K562 (cell line): Measurements from ENCODE around the gene GCA. TPM values are rescaled to one million over a fixed set of nuclear protein-coding genes. Genes with fewer than 3 reads are reported as not detected.

Experiments
- BHLHE40 ChIP-seq: IDR thresholded peaks from 2 replicates; pipeline ENCODE4 v1.6.1; 2011; ENCODE audit warnings: low read length, improper control_type of control experiment
- CBX5 ChIP-seq: IDR thresholded peaks from 2 replicates; pipeline ENCODE4 v1.6.1; 2014; ENCODE audit warnings: low read depth, borderline replicate concordance
- ILK ChIP-seq: fragments of 450-650 bp; IDR thresholded peaks from 2 replicates; pipeline ENCODE4 v1.6.1; 2016; ENCODE audit warnings: missing genetic modification characterization, low read depth, mild to moderate bottlenecking, missing compliant biosample characterization, moderate library complexity, borderline replicate concordance
- MEF2A ChIP-seq: IDR thresholded peaks from 2 replicates; pipeline ENCODE4 v1.6.1; 2011; ENCODE audit warnings: low read depth, mild to moderate bottlenecking, low read length, moderate library complexity; ENCODE audit not compliant: control insufficient read depth
- PHF21A ChIP-seq: fragments of 450-650 bp; IDR thresholded peaks from 2 replicates; pipeline ENCODE4 v1.6.1; 2017; ENCODE audit warnings: low read depth, borderline replicate concordance
- POLR2G ChIP-seq: fragments of 200-400 bp; formaldehyde crosslinking; IDR thresholded peaks from 2 replicates; pipeline ENCODE4 v1.6.1; 2017; ENCODE audit warnings: low read depth, mild to moderate bottlenecking, antibody characterized with exemption, low read length, moderate library complexity
- PRPF4 ChIP-seq: fragments of 200-400 bp; formaldehyde crosslinking; IDR thresholded peaks from one replicate; pipeline ENCODE4 v1.6.1; 2017; ENCODE audit warnings: low read length, low read depth, mild to moderate bottlenecking; ENCODE audit not compliant: insufficient read depth, poor library complexity, severe bottlenecking
- RAD21 ChIP-seq, 2 experiments: fragments of 250-450 bp in 1 of 2; fragments of 450-650 bp in 1 of 2; sonication (Bioruptor Pico) in 1 of 2; formaldehyde crosslinking in 1 of 2; IDR thresholded peaks in 1 of 2; conservative IDR thresholded peaks in 1 of 2; 2 replicates each; pipeline versions ENCODE4 v1.4.0 to v1.8.0; 2020 to 2022; ENCODE audit warnings: mild to moderate bottlenecking in 2 of 2, moderate library complexity in 1 of 2
- TCF3 ChIP-seq: sonication (generic); formaldehyde crosslinking; IDR thresholded peaks from 2 replicates; pipeline ENCODE4 v1.4.0; 2020; ENCODE audit warnings: mild to moderate bottlenecking, missing genetic modification reagents
- ZC3H11A ChIP-seq: IDR thresholded peaks from 2 replicates; pipeline ENCODE4 v1.6.1; 2012; ENCODE audit warnings: low read depth, low read length, improper control_type of control experiment
- ZNF507 ChIP-seq: conservative IDR thresholded peaks from 2 replicates; pipeline ENCODE4 v1.6.1; 2017; ENCODE audit warnings: missing genetic modification characterization, missing compliant biosample characterization
- polyA plus RNA-seq, 8 experiments: library from polyadenylated mRNA; depleted of rRNA in 4 of 8; stranded (reverse) in 5 of 8; unstranded in 3 of 8; fragments of >200 nt; fragmentation: Nextera tagmentation in 2 of 8; fragmentation: Illumina TruSeq in 1 of 8; extraction: Ambion mirVana in 2 of 8; extraction: Trizol in 1 of 8; gene quantifications; 2 replicates each; pipeline versions ENCODE4 v1.2.1 to v1.2.3, GENCODE V29; 2011 to 2014; ENCODE audit warnings: inconsistent platforms in 1 of 8, missing spikeins in 1 of 8
- total RNA-seq, 7 experiments: library from RNA; depleted of rRNA in 6 of 7; stranded (reverse); fragments of >200 nt in 6 of 7; fragmentation: Illumina TruSeq in 2 of 7; extraction: Trizol in 2 of 7; gene quantifications; 2 replicates each; pipeline versions ENCODE4 v1.2.1 to v1.2.3, GENCODE V29; 2011 to 2021; ENCODE audit warnings: low replicate concordance in 1 of 7
- TF ChIP-seq, protein P1 (sequence below), 2 experiments: IDR thresholded peaks in 1 of 2; conservative IDR thresholded peaks in 1 of 2; 2 replicates each; pipeline ENCODE4 v1.6.1; 2016; ENCODE audit warnings: low read depth in 2 of 2, mild to moderate bottlenecking in 1 of 2, missing compliant biosample characterization in 1 of 2, missing genetic modification characterization in 1 of 2, moderate library complexity in 1 of 2
- TF ChIP-seq, protein P2 (sequence below): sonication (generic); formaldehyde crosslinking; IDR thresholded peaks from 2 replicates; pipeline ENCODE4 v1.4.0; 2020; ENCODE audit warnings: mild to moderate bottlenecking, missing genetic modification reagents
- TF ChIP-seq, protein P3 (sequence below): fragments of 250-450 bp; sonication (Bioruptor Pico); IDR thresholded peaks from 2 replicates; pipeline ENCODE4 v1.5.0; 2021
- TF ChIP-seq, protein P4 (sequence below): fragments of 250-450 bp; sonication (Bioruptor Pico); IDR thresholded peaks from 2 replicates; pipeline ENCODE4 v1.9.0; 2021; ENCODE audit warnings: mild to moderate bottlenecking, inconsistent platforms
- TF ChIP-seq, protein P5 (sequence below): fragments of 200-800 bp; sonication (Bioruptor generic); IDR thresholded peaks from 2 replicates; pipeline ENCODE4 v1.6.1; 2017; ENCODE audit warnings: missing genetic modification characterization, missing compliant biosample characterization

GCA gene
- total and polyA plus RNA-seq, 9 of the 15 experiments (the other 6 are each of a cell fraction or from before 2014, with no cell fraction given) = 0.24 to 0.79 (median 0.41) TPM; not detected in 1

DNA sequence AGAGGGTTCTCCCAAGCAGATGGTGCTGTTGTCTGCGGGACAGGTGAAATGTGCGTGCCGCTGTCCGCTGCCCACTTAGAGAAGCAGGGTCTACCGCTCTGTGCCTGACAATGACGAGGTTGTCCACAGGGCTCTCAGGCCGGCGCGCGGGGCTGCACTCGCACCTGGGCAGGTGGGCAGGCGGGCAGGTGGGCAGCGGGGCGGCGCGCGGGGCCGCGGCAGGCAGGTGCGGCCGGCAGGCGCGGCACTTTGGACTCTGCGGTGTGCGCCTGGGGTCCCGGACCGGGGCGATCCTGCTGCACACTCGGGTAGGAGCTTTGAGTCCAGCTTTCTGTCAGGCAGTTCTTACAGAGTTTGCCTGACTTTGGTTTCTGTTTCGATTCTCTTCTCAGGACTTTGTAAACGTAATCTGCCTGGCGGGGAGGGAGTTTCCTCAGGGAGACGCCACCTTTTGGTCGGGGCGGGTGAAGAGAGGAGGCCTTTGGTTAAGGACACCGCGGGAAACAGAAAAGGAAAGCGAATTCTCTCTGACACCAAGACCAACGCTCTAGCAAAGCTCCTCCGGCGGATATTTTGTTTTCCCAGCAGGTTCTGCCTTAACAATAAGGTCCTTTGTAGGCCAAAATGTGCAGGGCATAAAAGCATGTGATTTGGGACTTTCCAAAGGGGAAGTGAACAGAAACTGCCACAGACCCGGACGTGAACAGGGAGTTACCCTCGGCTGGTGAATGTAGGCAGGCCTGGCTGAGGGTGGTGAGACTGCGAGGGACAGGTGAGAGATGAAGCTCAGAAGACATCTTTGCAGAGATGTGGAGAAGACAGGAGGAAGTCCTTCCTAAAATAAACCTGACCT is 25.4 kb upstream of the GCA start, which contains the start of gene IFIH1 (continued):
- TF ChIP-seq, protein P1, sequence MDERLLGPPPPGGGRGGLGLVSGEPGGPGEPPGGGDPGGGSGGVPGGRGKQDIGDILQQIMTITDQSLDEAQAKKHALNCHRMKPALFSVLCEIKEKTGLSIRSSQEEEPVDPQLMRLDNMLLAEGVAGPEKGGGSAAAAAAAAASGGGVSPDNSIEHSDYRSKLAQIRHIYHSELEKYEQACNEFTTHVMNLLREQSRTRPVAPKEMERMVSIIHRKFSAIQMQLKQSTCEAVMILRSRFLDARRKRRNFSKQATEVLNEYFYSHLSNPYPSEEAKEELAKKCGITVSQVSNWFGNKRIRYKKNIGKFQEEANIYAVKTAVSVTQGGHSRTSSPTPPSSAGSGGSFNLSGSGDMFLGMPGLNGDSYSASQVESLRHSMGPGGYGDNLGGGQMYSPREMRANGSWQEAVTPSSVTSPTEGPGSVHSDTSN (CRISPR knock-in tag; IDR thresholded peaks at IDR 0.05; ENCODE audit: low read depth) = no peak
- TF ChIP-seq, protein P1 (tag; conservative IDR thresholded peaks at IDR 0.05; ENCODE audit: low read depth) = 0 out of 2 replicates have a peak, but pooled peaks have one; percentile 16
- TF ChIP-seq POLR2G = 0 out of 2 replicates have a peak, but pooled peaks have one; percentile 23
- TF ChIP-seq TCF3 (CRISPR knock-in tag) = no peak
- TF ChIP-seq PHF21A = no peak
- TF ChIP-seq ZC3H11A = no peak
- no peak for TF ChIP-seq CBX5
- no peak for TF ChIP-seq ILK (tag)
- TF ChIP-seq, protein P2, sequence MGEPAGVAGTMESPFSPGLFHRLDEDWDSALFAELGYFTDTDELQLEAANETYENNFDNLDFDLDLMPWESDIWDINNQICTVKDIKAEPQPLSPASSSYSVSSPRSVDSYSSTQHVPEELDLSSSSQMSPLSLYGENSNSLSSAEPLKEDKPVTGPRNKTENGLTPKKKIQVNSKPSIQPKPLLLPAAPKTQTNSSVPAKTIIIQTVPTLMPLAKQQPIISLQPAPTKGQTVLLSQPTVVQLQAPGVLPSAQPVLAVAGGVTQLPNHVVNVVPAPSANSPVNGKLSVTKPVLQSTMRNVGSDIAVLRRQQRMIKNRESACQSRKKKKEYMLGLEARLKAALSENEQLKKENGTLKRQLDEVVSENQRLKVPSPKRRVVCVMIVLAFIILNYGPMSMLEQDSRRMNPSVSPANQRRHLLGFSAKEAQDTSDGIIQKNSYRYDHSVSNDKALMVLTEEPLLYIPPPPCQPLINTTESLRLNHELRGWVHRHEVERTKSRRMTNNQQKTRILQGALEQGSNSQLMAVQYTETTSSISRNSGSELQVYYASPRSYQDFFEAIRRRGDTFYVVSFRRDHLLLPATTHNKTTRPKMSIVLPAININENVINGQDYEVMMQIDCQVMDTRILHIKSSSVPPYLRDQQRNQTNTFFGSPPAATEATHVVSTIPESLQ (CRISPR knock-in tag) = no peak
- peak in 1 of 2 experiments; percentile 20; a peak in 1 of 4 replicates for TF ChIP-seq RAD21 (CRISPR knock-in tag; conservative IDR thresholded peaks at IDR 0.05 in 1 of 2, IDR thresholded peaks at IDR 0.05 in 1 of 2)
- TF ChIP-seq MEF2A = no peak
- TF ChIP-seq, protein P3, sequence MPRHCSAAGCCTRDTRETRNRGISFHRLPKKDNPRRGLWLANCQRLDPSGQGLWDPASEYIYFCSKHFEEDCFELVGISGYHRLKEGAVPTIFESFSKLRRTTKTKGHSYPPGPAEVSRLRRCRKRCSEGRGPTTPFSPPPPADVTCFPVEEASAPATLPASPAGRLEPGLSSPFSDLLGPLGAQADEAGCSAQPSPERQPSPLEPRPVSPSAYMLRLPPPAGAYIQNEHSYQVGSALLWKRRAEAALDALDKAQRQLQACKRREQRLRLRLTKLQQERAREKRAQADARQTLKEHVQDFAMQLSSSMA (CRISPR knock-in tag) = no peak
- TF ChIP-seq BHLHE40 = no peak
- TF ChIP-seq, protein P4, sequence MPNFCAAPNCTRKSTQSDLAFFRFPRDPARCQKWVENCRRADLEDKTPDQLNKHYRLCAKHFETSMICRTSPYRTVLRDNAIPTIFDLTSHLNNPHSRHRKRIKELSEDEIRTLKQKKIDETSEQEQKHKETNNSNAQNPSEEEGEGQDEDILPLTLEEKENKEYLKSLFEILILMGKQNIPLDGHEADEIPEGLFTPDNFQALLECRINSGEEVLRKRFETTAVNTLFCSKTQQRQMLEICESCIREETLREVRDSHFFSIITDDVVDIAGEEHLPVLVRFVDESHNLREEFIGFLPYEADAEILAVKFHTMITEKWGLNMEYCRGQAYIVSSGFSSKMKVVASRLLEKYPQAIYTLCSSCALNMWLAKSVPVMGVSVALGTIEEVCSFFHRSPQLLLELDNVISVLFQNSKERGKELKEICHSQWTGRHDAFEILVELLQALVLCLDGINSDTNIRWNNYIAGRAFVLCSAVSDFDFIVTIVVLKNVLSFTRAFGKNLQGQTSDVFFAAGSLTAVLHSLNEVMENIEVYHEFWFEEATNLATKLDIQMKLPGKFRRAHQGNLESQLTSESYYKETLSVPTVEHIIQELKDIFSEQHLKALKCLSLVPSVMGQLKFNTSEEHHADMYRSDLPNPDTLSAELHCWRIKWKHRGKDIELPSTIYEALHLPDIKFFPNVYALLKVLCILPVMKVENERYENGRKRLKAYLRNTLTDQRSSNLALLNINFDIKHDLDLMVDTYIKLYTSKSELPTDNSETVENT (CRISPR knock-in tag) = no peak
- TF ChIP-seq, protein P5, sequence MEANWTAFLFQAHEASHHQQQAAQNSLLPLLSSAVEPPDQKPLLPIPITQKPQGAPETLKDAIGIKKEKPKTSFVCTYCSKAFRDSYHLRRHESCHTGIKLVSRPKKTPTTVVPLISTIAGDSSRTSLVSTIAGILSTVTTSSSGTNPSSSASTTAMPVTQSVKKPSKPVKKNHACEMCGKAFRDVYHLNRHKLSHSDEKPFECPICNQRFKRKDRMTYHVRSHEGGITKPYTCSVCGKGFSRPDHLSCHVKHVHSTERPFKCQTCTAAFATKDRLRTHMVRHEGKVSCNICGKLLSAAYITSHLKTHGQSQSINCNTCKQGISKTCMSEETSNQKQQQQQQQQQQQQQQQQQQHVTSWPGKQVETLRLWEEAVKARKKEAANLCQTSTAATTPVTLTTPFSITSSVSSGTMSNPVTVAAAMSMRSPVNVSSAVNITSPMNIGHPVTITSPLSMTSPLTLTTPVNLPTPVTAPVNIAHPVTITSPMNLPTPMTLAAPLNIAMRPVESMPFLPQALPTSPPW (CRISPR knock-in tag) = peak; percentile 34; the same call in 1 of the 2 replicates
- TF ChIP-seq ZNF507 (tag) = no peak
- no peak for TF ChIP-seq PRPF4
